ENCODE measurements around the gene KIF3A. TPM values are rescaled to one million over a fixed set of nuclear protein-coding genes. Genes with fewer than 3 reads are reported as not detected.

Gene KIF3A
- total and polyA plus RNA-seq, 2 experiments from 2014 or later = 11.2 to 19.7 TPM

DNA sequence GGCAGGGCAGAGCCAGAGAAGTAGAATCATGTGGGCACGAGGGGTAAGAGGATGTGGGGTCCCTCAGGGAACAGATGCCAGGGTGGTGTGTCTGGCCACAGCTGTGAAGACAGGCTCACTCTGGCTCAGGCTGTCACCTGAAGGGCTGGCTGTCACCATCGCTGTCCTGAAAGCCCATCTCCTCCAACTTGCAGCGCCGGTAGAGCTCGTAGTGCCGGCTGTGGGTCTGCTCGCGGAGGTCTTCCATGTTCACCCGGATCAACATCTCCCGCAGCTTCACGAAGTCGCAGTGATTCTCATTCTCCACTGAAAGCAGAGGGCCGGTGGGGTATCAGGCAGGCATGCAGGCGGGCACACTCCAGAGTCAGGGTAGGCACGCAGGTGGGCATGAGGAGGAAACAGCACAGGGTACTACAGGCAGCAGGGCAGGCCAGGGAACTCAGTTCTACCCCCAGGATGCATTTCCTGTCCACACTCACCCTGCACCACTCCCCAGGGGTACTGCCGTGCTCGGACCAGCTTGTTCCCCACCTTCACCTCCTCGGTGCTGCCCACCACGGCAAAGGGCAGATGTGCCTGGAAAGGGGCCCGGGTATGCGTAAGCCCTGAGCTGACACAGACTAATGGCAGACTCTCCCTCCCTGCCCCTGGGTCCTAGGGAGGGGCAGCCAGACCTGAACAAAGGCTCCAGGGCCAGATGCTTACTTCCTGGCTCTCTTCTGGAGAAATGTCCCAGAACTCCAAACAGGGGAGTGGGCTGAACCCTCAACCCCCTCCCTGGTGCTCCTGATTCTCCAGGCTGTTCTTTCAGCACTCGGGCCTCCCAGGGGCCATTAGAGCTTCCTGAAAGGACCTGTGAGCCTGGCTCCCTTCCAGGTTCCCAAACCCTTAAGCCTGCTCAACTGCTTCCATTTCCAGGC lies 24.2 kb upstream of the KIF3A start (continued):
- TF ChIP-seq, protein P1, sequence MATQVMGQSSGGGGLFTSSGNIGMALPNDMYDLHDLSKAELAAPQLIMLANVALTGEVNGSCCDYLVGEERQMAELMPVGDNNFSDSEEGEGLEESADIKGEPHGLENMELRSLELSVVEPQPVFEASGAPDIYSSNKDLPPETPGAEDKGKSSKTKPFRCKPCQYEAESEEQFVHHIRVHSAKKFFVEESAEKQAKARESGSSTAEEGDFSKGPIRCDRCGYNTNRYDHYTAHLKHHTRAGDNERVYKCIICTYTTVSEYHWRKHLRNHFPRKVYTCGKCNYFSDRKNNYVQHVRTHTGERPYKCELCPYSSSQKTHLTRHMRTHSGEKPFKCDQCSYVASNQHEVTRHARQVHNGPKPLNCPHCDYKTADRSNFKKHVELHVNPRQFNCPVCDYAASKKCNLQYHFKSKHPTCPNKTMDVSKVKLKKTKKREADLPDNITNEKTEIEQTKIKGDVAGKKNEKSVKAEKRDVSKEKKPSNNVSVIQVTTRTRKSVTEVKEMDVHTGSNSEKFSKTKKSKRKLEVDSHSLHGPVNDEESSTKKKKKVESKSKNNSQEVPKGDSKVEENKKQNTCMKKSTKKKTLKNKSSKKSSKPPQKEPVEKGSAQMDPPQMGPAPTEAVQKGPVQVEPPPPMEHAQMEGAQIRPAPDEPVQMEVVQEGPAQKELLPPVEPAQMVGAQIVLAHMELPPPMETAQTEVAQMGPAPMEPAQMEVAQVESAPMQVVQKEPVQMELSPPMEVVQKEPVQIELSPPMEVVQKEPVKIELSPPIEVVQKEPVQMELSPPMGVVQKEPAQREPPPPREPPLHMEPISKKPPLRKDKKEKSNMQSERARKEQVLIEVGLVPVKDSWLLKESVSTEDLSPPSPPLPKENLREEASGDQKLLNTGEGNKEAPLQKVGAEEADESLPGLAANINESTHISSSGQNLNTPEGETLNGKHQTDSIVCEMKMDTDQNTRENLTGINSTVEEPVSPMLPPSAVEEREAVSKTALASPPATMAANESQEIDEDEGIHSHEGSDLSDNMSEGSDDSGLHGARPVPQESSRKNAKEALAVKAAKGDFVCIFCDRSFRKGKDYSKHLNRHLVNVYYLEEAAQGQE (IDR thresholded peaks at IDR 0.05; ENCODE audit: unreplicated experiment) = no peak
- no peak for TF ChIP-seq POLR2AphosphoS5 (IDR thresholded peaks at IDR 0.05; ENCODE audit: low read depth)
- no peak for TF ChIP-seq JUNB (IDR thresholded peaks at IDR 0.05; ENCODE audit: unreplicated experiment)
- no peak for TF ChIP-seq NANOG (IDR thresholded peaks at IDR 0.05; ENCODE audit: borderline replicate concordance)
- TF ChIP-seq, protein P2, sequence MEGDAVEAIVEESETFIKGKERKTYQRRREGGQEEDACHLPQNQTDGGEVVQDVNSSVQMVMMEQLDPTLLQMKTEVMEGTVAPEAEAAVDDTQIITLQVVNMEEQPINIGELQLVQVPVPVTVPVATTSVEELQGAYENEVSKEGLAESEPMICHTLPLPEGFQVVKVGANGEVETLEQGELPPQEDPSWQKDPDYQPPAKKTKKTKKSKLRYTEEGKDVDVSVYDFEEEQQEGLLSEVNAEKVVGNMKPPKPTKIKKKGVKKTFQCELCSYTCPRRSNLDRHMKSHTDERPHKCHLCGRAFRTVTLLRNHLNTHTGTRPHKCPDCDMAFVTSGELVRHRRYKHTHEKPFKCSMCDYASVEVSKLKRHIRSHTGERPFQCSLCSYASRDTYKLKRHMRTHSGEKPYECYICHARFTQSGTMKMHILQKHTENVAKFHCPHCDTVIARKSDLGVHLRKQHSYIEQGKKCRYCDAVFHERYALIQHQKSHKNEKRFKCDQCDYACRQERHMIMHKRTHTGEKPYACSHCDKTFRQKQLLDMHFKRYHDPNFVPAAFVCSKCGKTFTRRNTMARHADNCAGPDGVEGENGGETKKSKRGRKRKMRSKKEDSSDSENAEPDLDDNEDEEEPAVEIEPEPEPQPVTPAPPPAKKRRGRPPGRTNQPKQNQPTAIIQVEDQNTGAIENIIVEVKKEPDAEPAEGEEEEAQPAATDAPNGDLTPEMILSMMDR (conservative IDR thresholded peaks at IDR 0.05; ENCODE audit: low read depth in 2 of 2) = no peak
- TF ChIP-seq ZNF331 (CRISPR knock-in tag; IDR thresholded peaks at IDR 0.05; ENCODE audit: low read depth) = no peak
- no peak for TF ChIP-seq ZNF114 (CRISPR knock-in tag; IDR thresholded peaks at IDR 0.05)

DNA sequence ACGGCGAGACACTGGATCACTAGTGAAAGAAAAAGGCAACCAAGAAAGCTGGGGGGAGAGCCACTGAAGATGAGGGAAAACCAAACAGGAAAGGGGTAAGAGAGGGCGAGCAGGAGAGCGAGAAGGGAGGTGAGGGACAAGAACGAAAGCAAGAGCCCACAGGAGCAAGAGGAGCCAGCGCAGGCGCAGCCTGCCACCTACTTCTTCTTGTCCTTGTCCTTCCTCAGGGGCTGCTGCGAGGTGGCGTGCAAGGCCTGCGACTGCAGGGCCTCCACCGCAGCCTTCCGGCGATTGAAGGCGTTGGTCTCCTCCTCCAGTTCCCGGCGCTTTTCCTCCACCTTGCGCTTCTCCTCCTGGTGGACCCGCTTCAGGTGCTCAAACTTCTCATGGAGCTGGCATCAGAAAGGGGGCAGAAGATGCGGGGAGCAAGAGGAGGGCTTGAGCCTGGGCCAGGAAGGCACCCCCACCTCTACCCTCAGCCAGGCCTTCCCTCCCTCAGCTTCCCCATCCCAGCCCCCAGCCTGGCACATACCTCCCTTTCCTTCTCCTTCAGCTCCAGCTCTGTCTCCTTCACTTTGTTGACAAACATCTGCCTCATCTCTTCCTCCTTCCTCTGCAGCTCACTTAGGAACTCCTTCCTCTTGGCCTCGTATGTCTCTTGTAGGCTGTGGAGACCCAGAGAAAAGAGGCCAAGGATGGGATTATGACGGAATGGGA lies 23.4 kb upstream of the KIF3A start:
- H3K9me2 ChIP-seq (ENCODE audit: insufficient read depth) = no peaks in the 10 kb centered on the region
- peaks cover 4% of the 10 kb centered on the region; the same call in 2 of the 3 replicates for H3K4me1 Mint-ChIP-seq
- no peak overlapping the region for H3K4me2 ChIP-seq
- H3K36me3 ChIP-seq (ENCODE audit: insufficient read depth) = no peaks in the 10 kb centered on the region
- H3K4me1 ChIP-seq (ENCODE audit: insufficient read depth) = no peaks in the 10 kb centered on the region
- H3K27me3 Mint-ChIP-seq (ENCODE audit: insufficient read depth, low read depth, poor library complexity) = peaks cover 4% of the 10 kb centered on the region
- no peaks in the 10 kb centered on the region for H3K79me2 ChIP-seq (replicated peaks; ENCODE audit: insufficient read depth)
- H2AFZ ChIP-seq = no peak overlapping the region
- no peaks in the 10 kb centered on the region for H3K9me3 Mint-ChIP-seq
- H3K4me3 ChIP-seq = no peak overlapping the region
- ATAC-seq (no peak), DNase-seq (ENCODE audit: low spot score) (no peak)
- no peaks in the 10 kb centered on the region for H4K20me1 ChIP-seq (replicated peaks; ENCODE audit: insufficient read depth)
- no peak overlapping the region for H3K27ac Mint-ChIP-seq
- no peak overlapping the region for H3K27ac ChIP-seq (ENCODE audit: low read depth)
- no peak overlapping the region for H3K4me3 Mint-ChIP-seq
- TF ChIP-seq NANOG (IDR thresholded peaks at IDR 0.05; ENCODE audit: borderline replicate concordance) (no peak), ZNF331 (CRISPR knock-in tag; IDR thresholded peaks at IDR 0.05; ENCODE audit: low read depth) (no peak), CREB1 (CRISPR knock-in tag; IDR thresholded peaks at IDR 0.05; ENCODE audit: low read depth) (no peak), EZH2phosphoT487 (IDR thresholded peaks at IDR 0.05; ENCODE audit: unreplicated experiment) (no peak), JUNB (IDR thresholded peaks at IDR 0.05; ENCODE audit: unreplicated experiment) (no peak), STAT1 (IDR thresholded peaks at IDR 0.05; ENCODE audit: unreplicated experiment) (no peak)
- TF ChIP-seq, protein P2 (conservative IDR thresholded peaks at IDR 0.05; ENCODE audit: low read depth in 2 of 2) = no peak
- H3F3A ChIP-seq (replicated peaks; ENCODE audit: low read depth) = no peaks in the 10 kb centered on the region
- H3K27me3 ChIP-seq (ENCODE audit: insufficient read depth) = no peaks in the 10 kb centered on the region
- H3K36me3 Mint-ChIP-seq (ENCODE audit: low read depth) = peaks cover 15% of the 10 kb centered on the region; the same call in 1 of the 3 replicates
